Small intestine (tissue), 7 donors: ENCODE measurements around the gene ZNF48. TPM values are rescaled to one million over a fixed set of nuclear protein-coding genes. Genes with fewer than 3 reads are reported as not detected.

Experiments used
- DNase-seq, 2 donors: peaks; one replicate each; pipeline versions ENCODE4 v3.0.0 to v3.0.0-alpha.2; 2013
- FAIRE-seq: peaks from 2 replicates; lab custom pipeline; 2012; peaks lifted over from hg19 to GRCh38; lab: Jason Lieb, UNC
- H3K27ac ChIP-seq, 3 donors: one replicate each; pipeline ENCODE4 v1.5.1; 2013; ENCODE audit warnings: low read length in 2 of 3, mild to moderate bottlenecking in 2 of 3, control low read depth in 1 of 3, inconsistent platforms in 1 of 3, low read depth in 1 of 3, moderate library complexity in 1 of 3
- H3K27me3 ChIP-seq, 3 donors: one replicate each; pipeline ENCODE4 v1.6.1; 2013; ENCODE audit warnings: low read length in 3 of 3, inconsistent platforms in 1 of 3; ENCODE audit not compliant: control insufficient read depth in 3 of 3, insufficient read depth in 3 of 3
- H3K36me3 ChIP-seq, 3 donors: one replicate each; pipeline ENCODE4 v1.6.1; 2013; ENCODE audit warnings: low read length in 3 of 3, inconsistent platforms in 1 of 3, low read depth in 1 of 3, mild to moderate bottlenecking in 1 of 3, moderate library complexity in 1 of 3; ENCODE audit not compliant: control insufficient read depth in 3 of 3, insufficient read depth in 2 of 3
- H3K4me1 ChIP-seq, 3 donors: one replicate each; pipeline ENCODE4 v1.6.1; 2013; ENCODE audit warnings: low read length in 2 of 3, inconsistent platforms in 1 of 3, low read depth in 1 of 3, mild to moderate bottlenecking in 1 of 3, moderate library complexity in 1 of 3; ENCODE audit not compliant: control insufficient read depth in 3 of 3, insufficient read depth in 2 of 3
- H3K4me3 ChIP-seq, 3 donors: one replicate each; pipeline ENCODE4 v1.5.1; 2013; ENCODE audit warnings: low read length in 3 of 3, control low read depth in 1 of 3, inconsistent platforms in 1 of 3, low read depth in 1 of 3, mild to moderate bottlenecking in 1 of 3, moderate library complexity in 1 of 3
- H3K9me3 ChIP-seq, 2 donors: one replicate each; pipeline ENCODE4 v1.6.1; 2013; ENCODE audit warnings: low read depth in 1 of 2, low read length in 1 of 2; ENCODE audit not compliant: control insufficient read depth in 2 of 2, insufficient read depth in 1 of 2
- WGBS, 3 donors: extraction: QIAGEN DNeasy Blood & Tissue Kit; methylation state at CpG; one replicate each; pipeline ENCODE4 v1.1.7; 2013; 5-methylcytosine and 5-hydroxymethylcytosine counted together
- polyA plus RNA-seq, 4 donors: library from polyadenylated mRNA; stranded (reverse) in 3 of 4; unstranded in 1 of 4; fragments of 200-250 nt in 3 of 4; fragments of 120-200 nt in 1 of 4; gene quantifications; one replicate each; pipeline versions ENCODE4 v1.2.1 to v1.2.3, GENCODE V29; 2013
- donor health status: healthy with polysubstance abuse.
- donor health status: control.
- donor health status: control.
- donor health status: Bipolar disorder and iron deficiency.
- donor health status: healthy.

Gene ZNF48
- polyA plus RNA-seq, 4 donors: 1.6 to 7.0 (median 3.9) TPM

DNA sequence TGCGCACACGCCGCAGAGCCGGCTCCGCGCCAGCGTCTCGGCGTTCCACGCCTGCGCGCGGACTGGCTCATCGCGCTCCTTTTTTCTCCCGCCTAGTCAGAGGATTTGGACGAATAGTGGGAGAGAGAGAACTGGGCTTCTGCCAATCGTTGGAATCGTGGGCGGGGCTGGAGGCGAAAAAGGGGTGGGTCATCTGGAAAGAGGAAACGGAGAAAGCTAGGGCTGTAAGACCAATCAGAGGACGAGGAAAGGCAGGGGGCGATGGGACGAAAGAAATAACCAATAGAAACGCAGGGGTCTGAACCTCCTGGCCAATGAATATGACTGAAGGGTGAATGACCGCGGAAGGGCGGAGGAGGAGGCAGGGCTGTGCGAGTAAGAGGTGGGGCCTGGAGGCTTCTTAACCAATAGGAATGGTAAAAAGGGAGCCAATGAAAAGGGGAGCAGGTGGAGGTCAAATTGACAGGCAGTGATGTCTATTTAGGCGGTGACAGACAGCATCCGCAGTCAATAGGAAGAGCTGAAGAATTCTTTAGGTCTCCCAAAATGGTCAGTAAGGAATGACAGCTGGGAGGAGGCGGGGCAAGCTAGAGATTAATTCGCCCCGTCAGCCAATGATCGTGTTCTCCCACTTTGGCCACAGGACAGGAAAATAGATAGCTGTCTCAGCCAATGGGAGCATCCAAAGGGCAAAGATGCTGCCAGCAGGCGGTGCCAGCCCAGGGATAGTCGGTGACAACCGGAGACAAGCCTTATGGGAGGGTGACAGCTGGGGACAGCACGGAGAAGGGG is 24.6 kb upstream of the ZNF48 start, which contains the start of gene TBC1D10B:
Gene TBC1D10B (minus strand): TSS at position 39 of the 792 bp plus-strand sequence. CDS start 311 bp downstream, outside the sequence.
- Histone ChIP-seq H3K27ac (peak within 1 kb of the TSS; percentile 78 to 89 (median 82)), H3K9me3 (no peaks in the 10 kb centered on the region), H3K4me3 (peak within 1 kb of the TSS; percentile 77 to 93 (median 87)), H3K36me3 (peaks cover 0 to 15% (median under 1%) of the 10 kb centered on the region in 3 donors), H3K4me1 (peaks cover 0 to 10% (median 0%) of the 10 kb centered on the region in 3 donors), H3K27me3 (no peaks in the 10 kb centered on the region)
- WGBS, 3 donors: 0 to 1% (median 1%) methylated on average over 40 of the region's 40 CpGs
- peak; percentile 98 for FAIRE-seq
- peak; percentile 100 for DNase-seq

DNA sequence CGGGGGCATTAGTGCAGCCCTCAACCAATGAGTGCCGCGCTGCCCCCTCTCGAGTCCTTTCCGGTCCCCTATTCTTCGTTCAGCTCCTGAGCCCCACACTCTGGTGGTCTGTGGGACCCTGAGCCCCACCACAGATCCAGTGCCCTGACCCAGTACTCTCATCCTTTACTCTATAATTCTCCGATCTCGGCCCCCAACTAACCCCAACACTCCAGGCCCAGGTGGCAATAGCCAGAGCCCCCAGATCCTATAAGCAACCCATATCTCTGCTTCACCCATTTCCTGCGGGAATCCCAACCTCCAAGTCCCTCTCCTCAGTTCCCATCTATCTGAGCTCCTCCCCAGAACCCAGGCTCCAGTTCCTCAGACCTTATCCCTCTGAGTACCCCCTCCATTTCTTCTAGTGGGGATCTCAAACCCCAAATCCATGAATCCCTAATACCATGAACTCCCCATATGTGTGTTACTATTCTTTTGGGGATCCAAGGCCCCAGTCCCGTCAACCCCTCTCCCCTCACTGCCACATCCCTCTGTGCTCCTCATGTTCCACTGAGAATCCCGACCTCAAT is 23.9 kb upstream of the ZNF48 start:
- Histone ChIP-seq H3K4me3 (peak overlapping the region in 2 of 3 donors; percentile 43 to 45), H3K9me3 (no peaks in the 10 kb centered on the region), H3K4me1 (peaks cover 0 to 10% (median 0%) of the 10 kb centered on the region in 3 donors), H3K27ac (peak overlapping the region; percentile 78 to 89 (median 82)), H3K36me3 (peaks cover 0 to 11% (median 0%) of the 10 kb centered on the region in 3 donors), H3K27me3 (no peaks in the 10 kb centered on the region)
- WGBS, 3 donors: 19 to 25% (median 20%) methylated on average over 11 of the region's 11 CpGs
- DNase-seq (no peak), FAIRE-seq (no peak)

DNA sequence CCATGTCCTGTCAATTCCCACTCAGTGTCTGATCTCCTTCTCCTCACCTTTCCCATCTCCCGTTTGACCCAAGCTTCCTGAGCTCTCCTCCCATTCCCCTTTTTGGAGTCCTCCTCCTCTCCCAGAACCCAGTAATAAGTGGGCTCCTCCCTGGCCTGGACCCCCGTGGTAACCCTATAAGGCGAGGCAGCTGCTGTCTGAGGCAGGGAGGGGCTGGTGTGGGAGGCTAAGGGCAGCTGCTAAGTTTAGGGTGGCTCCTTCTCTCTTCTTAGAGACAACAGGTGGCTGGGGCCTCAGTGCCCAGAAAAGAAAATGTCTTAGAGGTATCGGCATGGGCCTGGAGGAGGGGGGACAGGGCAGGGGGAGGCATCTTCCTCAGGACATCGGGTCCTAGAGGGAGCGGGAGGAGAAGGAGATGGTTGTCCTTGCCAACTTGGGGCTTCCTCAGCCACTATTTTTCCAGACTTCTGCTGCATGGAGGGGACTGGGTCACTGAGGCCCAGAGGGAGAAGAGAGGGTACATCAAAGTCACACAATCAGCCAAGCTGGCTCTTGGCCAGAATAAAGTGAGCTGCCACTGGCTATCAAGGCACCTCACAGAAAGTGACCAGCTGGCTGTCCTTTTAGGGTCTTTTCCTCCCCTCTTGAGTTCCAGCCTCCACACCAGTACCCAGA is 23.0 kb upstream of the ZNF48 start:
- Histone ChIP-seq H3K27ac (peak overlapping the region in 1 of 3 donors; percentile 19), H3K9me3 (no peaks in the 10 kb centered on the region), H3K27me3 (no peaks in the 10 kb centered on the region), H3K4me3 (no peak overlapping the region), H3K36me3 (peaks cover 0 to 6% (median 0%) of the 10 kb centered on the region in 3 donors), H3K4me1 (peaks cover 2 to 12% (median 3%) of the 10 kb centered on the region in 3 donors)
- WGBS, 3 donors: 75 to 83% (median 77%) methylated on average over 6 of the region's 6 CpGs
- FAIRE-seq: no peak
- peak in 1 of 2 donors; percentile 1 for DNase-seq

DNA sequence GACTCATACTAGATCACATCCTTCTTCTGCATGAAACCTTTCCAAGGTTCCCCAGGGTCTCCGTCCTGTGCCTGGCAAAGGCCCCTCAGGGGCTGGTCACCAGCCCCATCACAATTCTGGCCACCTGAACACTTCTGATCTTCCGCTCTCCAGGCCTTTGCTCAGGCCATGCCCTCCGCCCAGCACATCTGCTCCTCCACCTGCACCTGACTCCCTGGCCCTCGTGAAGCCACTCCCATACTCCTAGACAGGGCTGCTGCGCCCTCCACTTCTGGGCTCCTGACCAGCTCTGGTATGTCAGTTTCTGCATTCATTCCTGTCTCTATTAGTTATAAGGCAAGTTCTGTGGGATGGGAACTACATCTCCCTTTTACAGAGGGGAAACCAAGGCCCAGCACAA is 22.5 kb upstream of the ZNF48 start:
- Histone ChIP-seq H3K36me3 (peaks cover 0 to 3% (median 0%) of the 10 kb centered on the region in 3 donors), H3K4me1 (peaks cover 2 to 12% (median 3%) of the 10 kb centered on the region in 3 donors), H3K27ac (no peak overlapping the region), H3K4me3 (no peak overlapping the region), H3K27me3 (no peaks in the 10 kb centered on the region), H3K9me3 (no peaks in the 10 kb centered on the region)
- 79 to 93% (median 83%) methylated on average over 5 of the region's 5 CpGs for WGBS, 3 donors
- DNase-seq: peak in 1 of 2 donors; percentile 2
- FAIRE-seq: no peak

DNA sequence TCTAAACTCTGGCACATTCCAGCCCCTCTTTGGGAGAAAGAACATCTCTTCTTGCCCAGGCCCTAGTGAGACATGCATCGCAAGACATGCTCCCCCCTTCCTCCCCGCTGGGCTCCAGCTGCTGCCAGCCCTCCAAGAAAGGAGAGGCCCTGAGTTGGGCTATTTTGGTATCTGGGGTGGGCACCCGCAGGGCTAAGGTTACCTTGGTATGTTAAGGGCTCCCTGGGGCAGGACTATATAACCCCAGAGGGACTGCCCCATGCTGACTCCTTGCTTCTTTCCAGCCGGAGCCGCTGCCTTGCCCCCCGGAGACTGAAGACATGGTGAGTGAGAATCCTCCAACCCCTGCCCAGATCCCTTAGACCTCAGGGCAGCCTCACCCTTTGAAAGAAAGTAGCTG is 20.7 kb upstream of the ZNF48 start, which contains the start of gene MYL11:
Gene MYL11 (plus strand): TSS at position 265 of the 400 bp plus-strand sequence. CDS start 56 bp downstream, at position 321.
- H3K27ac ChIP-seq: no peak within 1 kb of the TSS
- no peak for FAIRE-seq
- DNase-seq: no peak

DNA sequence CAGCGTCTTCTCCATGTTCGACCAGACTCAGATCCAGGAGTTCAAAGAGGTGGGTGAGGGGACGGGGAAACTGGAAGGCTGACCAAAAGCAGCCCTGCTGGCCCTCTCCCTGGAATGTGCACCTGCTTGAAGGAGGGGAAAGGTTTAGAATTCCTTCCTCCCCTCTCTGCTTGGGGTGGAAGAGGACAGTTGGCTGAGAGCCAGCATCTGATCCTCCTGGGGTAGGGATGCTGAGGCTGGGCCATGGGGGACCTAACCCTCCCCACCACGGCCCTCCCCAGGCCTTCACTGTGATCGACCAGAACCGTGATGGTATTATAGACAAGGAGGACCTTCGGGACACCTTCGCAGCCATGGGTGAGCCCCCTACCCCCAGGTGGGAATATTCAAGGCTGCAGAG is 19.4 kb upstream of the ZNF48 start:
- H3K9me3 ChIP-seq: no peaks in the 10 kb centered on the region
- H3K27ac ChIP-seq: no peak overlapping the region
- H3K4me3 ChIP-seq: no peak overlapping the region
- H3K36me3 ChIP-seq: peaks cover 0 to 5% (median 0%) of the 10 kb centered on the region in 3 donors
- WGBS, 3 donors: 90 to 94% (median 92%) methylated on average over 8 of the region's 8 CpGs
- DNase-seq: no peak
- H3K27me3 ChIP-seq: no peaks in the 10 kb centered on the region
- no peak for FAIRE-seq
- peaks cover 2 to 21% (median 5%) of the 10 kb centered on the region in 3 donors for H3K4me1 ChIP-seq

More for the DNA sequence above, 20.7 kb upstream of the ZNF48 start, which contains the start of gene MYL11:
- peaks cover 2 to 20% (median 5%) of the 10 kb centered on the region in 3 donors for H3K4me1 ChIP-seq
- no peak within 1 kb of the TSS for H3K4me3 ChIP-seq
- no peaks in the 10 kb centered on the region for H3K9me3 ChIP-seq
- 89 to 98% (median 94%) methylated on average over 6 of the region's 6 CpGs for WGBS, 3 donors
- H3K36me3 ChIP-seq: no peaks in the 10 kb centered on the region
- no peaks in the 10 kb centered on the region for H3K27me3 ChIP-seq

DNA sequence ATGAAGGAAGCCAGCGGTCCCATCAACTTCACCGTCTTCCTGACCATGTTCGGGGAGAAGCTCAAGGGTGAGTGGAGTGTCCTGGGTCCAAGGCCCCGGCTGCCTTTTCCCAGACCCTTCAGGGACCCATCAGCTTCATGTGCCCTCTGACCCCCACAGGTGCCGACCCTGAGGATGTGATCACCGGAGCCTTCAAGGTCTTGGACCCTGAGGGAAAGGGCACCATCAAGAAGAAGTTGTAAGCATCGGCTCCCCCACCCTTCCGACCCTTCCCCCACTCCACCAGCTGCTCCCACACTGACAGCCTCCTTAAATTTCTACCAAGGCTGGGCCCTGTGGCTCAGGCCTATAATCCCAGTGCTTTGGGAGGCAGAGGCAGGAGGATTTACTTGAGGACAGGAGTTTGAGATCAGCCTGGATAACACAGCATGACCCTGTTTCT is 18.7 kb upstream of the ZNF48 start:
- peak overlapping the region in 2 of 3 donors; percentile 47 to 100 for H3K27ac ChIP-seq
- no peaks in the 10 kb centered on the region for H3K9me3 ChIP-seq
- peaks cover 2 to 19% (median 5%) of the 10 kb centered on the region in 3 donors for H3K4me1 ChIP-seq
- 88 to 97% (median 92%) methylated on average over 8 of the region's 8 CpGs for WGBS, 3 donors
- no peak for DNase-seq
- H3K36me3 ChIP-seq: peaks cover 0 to 5% (median 0%) of the 10 kb centered on the region in 3 donors
- H3K4me3 ChIP-seq: no peak overlapping the region
- no peak for FAIRE-seq
- H3K27me3 ChIP-seq: no peaks in the 10 kb centered on the region
